Stomach smooth muscle (tissue), 2 donors: ENCODE measurements around the gene PPP3CB.
A peak's percentile ranks its signal among the peaks of the same experiment; 100 is the strongest.

ENCODE experiments used
- H3K27ac ChIP-seq: one replicate; pipeline ENCODE4 v1.7.0; 2013; ENCODE audit warnings: mild to moderate bottlenecking, low read length, inconsistent platforms
- H3K27me3 ChIP-seq, 2 donors: one replicate each; pipeline ENCODE4 v1.7.0; 2013; ENCODE audit warnings: low read length in 2 of 2; ENCODE audit not compliant: insufficient read depth in 2 of 2, control insufficient read depth in 1 of 2
- H3K36me3 ChIP-seq, 2 donors: one replicate each; pipeline ENCODE4 v1.7.0; 2013; ENCODE audit warnings: low read length in 2 of 2; ENCODE audit not compliant: control insufficient read depth in 2 of 2, insufficient read depth in 2 of 2
- H3K4me1 ChIP-seq: one replicate; pipeline ENCODE4 v1.7.0; 2013; ENCODE audit warnings: low read length; ENCODE audit not compliant: control insufficient read depth, insufficient read depth
- H3K4me3 ChIP-seq, 2 donors: one replicate each; pipeline ENCODE4 v1.7.0; 2013; ENCODE audit warnings: low read length in 2 of 2
- H3K9ac ChIP-seq, 2 donors: one replicate each; pipeline ENCODE4 v1.7.0; 2013; ENCODE audit warnings: low read length in 2 of 2, mild to moderate bottlenecking in 1 of 2
- H3K9me3 ChIP-seq, 2 donors: one replicate each; pipeline ENCODE4 v1.7.0; 2013; ENCODE audit warnings: low read length in 2 of 2; ENCODE audit not compliant: control insufficient read depth in 2 of 2
- donor health status: healthy.
- donor health status: Pancreatic carcinoma.

PPP3CB gene

GRCh38 chr10:73509695-73510094 lies 13.9 kb upstream of the PPP3CB start:
- H3K36me3 ChIP-seq: peaks cover 6 to 12% of the 10 kb centered on the region in 2 donors
- H3K27me3 ChIP-seq: no peaks in the 10 kb centered on the region
- H3K4me3 ChIP-seq: no peak overlapping the region
- no peak overlapping the region for H3K27ac ChIP-seq
- no peaks in the 10 kb centered on the region for H3K4me1 ChIP-seq
- no peaks in the 10 kb centered on the region for H3K9me3 ChIP-seq
- no peak overlapping the region for H3K9ac ChIP-seq

DNA sequence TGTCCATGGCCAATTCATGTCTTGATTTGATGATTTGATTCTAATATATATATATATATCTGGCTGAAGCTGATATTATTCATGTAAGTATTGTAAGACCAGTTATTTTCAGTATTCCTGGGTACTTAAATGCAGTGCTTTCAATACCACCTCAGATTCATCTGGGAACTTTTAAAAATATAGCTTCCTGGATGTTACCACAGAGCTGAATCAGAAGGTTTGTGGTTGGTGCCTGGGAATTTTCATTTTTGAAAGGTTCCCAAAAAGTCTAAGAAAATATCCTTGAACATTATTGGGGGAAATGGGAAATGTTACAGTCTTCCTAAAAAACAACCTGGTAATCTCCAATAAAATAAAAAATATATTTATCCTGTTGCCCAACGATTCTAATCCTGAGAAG lies 10.7 kb upstream of the PPP3CB start:
- Histone ChIP-seq H3K9ac (no peak overlapping the region), H3K4me3 (no peak overlapping the region), H3K36me3 (peaks cover 14 to 18% of the 10 kb centered on the region in 2 donors)

DNA sequence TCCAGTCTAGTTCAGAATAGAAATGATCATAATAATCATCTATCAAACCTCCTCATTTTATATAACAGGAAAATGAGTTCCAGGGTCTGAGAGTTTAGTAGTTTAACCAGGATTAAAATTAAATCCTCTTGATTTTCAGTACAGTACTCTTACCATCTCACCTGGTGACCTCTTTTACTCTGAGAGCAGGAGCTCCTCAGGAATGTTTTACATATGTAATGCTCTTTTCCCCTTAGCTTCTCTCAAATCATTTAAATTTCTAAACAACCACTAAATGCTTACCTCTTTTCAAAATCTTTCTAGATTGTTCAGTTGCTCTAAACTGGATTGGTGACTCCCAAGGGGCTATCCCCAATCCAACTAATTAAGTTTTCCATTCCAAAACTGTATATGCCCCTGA lies 10.2 kb upstream of the PPP3CB start:
- Histone ChIP-seq H3K36me3 (peaks cover 14 to 19% of the 10 kb centered on the region in 2 donors), H3K27me3 (no peaks in the 10 kb centered on the region), H3K9ac (no peak overlapping the region), H3K27ac (no peak overlapping the region), H3K4me1 (no peaks in the 10 kb centered on the region), H3K9me3 (no peaks in the 10 kb centered on the region), H3K4me3 (no peak overlapping the region)

More for the DNA sequence above, 10.7 kb upstream of the PPP3CB start:
- no peaks in the 10 kb centered on the region for H3K27me3 ChIP-seq
- no peaks in the 10 kb centered on the region for H3K4me1 ChIP-seq
- H3K9me3 ChIP-seq: no peaks in the 10 kb centered on the region
- no peak overlapping the region for H3K27ac ChIP-seq

DNA sequence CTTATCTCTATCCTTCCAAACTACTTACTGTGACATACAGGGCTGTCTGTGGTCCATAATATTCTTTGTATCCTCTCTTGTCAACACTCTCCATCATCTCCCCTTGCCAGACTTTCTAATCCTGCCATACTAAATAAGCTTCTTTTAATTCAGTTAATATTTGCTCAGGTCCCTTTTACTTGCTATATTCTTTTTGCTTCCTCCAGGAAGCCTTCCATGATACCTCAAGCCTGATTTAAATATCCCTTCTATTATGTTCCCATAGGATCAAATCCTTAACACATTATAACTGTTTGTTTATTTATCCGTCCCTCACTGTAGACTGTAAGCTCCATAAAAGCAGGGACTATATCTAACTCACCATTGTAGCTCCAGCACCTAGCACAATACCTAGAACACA lies 7.2 kb upstream of the PPP3CB start:
- peaks cover 29 to 31% of the 10 kb centered on the region in 2 donors for H3K36me3 ChIP-seq
- H3K9me3 ChIP-seq: no peaks in the 10 kb centered on the region
- no peak overlapping the region for H3K4me3 ChIP-seq
- H3K27ac ChIP-seq: no peak overlapping the region
- H3K27me3 ChIP-seq: no peaks in the 10 kb centered on the region
- H3K9ac ChIP-seq: no peak overlapping the region
- no peaks in the 10 kb centered on the region for H3K4me1 ChIP-seq

DNA sequence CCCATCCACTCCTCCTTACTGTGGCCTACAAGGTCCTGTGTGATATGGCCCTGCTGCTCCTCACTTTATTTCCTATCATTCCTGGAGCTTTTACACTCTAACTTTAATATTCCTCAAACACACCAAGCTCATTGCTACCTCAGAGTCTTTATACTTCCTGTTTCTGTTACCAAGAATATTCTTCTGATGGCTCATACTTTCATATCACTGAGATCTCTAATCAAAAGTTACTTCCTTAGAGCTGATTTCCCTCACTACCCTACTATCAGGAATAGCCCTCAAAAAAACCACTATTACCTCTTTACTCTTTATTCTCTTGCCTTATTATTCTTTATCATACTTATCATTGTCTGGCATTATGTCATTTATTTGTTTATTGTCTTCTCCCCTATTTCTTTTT lies 5.8 kb upstream of the PPP3CB start:
- Histone ChIP-seq H3K36me3 (peaks cover 31 to 33% of the 10 kb centered on the region in 2 donors), H3K27ac (no peak overlapping the region)

DNA sequence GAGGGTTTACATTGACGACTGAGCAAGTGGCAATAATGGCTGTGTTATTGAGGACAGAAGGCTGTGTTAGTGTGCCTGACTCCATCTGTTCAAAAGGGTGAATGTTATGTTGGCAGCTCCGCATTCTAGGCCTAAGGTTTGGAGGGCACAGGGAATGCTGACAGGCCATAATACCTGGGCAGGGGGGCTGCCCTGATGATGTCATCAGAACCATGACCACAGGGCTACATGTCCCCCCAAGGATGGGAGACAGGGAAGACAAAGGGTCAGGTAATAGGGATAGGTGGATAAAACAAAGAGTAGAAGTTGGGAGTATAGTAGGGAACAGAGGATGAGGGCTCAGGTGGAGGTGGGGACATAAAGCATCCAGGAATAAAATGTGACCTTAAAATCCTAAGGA lies 1.8 kb upstream of the PPP3CB start:
- peaks cover 3% of the 10 kb centered on the region for H3K4me1 ChIP-seq
- H3K27me3 ChIP-seq: no peaks in the 10 kb centered on the region
- H3K9ac ChIP-seq: no peak overlapping the region
- H3K27ac ChIP-seq: no peak overlapping the region
- H3K9me3 ChIP-seq: no peaks in the 10 kb centered on the region
- H3K36me3 ChIP-seq: peaks cover 14 to 19% of the 10 kb centered on the region in 2 donors
- H3K4me3 ChIP-seq: no peak overlapping the region

More for the DNA sequence above, 5.8 kb upstream of the PPP3CB start:
- Histone ChIP-seq H3K27me3 (no peaks in the 10 kb centered on the region), H3K9ac (no peak overlapping the region), H3K4me3 (no peak overlapping the region), H3K4me1 (no peaks in the 10 kb centered on the region), H3K9me3 (no peaks in the 10 kb centered on the region)

DNA sequence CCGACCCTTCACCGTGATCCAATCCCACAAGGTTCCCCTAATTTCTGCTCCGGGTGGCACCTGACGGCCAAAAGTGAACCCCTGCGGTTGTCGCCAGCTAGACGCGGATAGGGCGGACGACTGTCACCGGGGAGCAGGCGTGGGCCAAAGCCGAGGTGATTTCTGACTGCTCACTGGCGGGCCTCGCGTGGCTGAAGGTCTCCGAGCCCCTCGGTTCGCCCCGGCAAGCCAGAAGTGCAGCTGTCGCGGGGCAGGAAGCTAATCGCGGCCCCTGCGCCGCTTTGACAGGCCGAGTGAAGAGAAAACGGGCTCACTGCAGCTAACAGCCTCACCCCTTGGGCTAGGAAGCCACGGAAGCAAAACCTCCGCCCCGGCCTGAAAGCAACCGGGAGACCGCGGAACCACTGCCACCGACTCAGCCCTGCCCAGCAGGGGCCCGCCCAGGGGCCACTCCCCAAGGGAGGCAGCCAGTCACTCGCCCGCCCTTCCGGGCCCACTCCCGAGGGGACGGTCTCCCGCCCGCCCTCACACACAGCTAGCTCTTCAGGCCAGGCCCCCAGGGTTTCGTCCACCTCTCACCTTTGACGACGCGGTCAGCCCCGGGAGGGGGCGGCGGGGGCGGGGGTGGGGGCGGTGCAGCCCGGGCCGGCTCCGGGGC lies 469 bp downstream of the PPP3CB start:
- Histone ChIP-seq H3K9me3 (no peaks in the 10 kb centered on the region), H3K27me3 (no peaks in the 10 kb centered on the region), H3K4me1 (peaks cover 3% of the 10 kb centered on the region), H3K4me3 (peak overlapping the region; percentile 93 to 96), H3K9ac (peak overlapping the region; percentile 93 to 95), H3K27ac (peak overlapping the region; percentile 88), H3K36me3 (peaks cover 6 to 17% of the 10 kb centered on the region in 2 donors)

GRCh38 chr10:73494877-73495225 lies 973 bp downstream of the PPP3CB start:
- peaks cover 2 to 12% of the 10 kb centered on the region in 2 donors for H3K36me3 ChIP-seq
- peaks cover 3% of the 10 kb centered on the region for H3K4me1 ChIP-seq
- peak overlapping the region; percentile 93 to 95 for H3K9ac ChIP-seq
- peak overlapping the region; percentile 93 to 96 for H3K4me3 ChIP-seq
- H3K9me3 ChIP-seq: no peaks in the 10 kb centered on the region
- no peaks in the 10 kb centered on the region for H3K27me3 ChIP-seq
- H3K27ac ChIP-seq: peak overlapping the region; percentile 88

GRCh38 chr10:73494213-73494612 lies 1.6 kb downstream of the PPP3CB start:
- no peaks in the 10 kb centered on the region for H3K9me3 ChIP-seq
- peaks cover 0 to 5% of the 10 kb centered on the region in 2 donors for H3K36me3 ChIP-seq
- H3K9ac ChIP-seq: no peak overlapping the region
- peak overlapping the region in 1 of 2 donors; percentile 47 for H3K4me3 ChIP-seq
- peaks cover 3% of the 10 kb centered on the region for H3K4me1 ChIP-seq
- no peaks in the 10 kb centered on the region for H3K27me3 ChIP-seq
- no peak overlapping the region for H3K27ac ChIP-seq

- Histone ChIP-seq H3K36me3 (peaks cover 0 to 3% of the 10 kb centered on the region in 2 donors), H3K27me3 (no peaks in the 10 kb centered on the region), H3K4me3 (peak overlapping the region in 1 of 2 donors; percentile 47), H3K4me1 (peaks cover 3% of the 10 kb centered on the region), H3K27ac (no peak overlapping the region), H3K9ac (no peak overlapping the region), H3K9me3 (no peaks in the 10 kb centered on the region)
These were observed 2.0 kb downstream of the PPP3CB start for GRCh38 chr10:73493781-73494180.

DNA sequence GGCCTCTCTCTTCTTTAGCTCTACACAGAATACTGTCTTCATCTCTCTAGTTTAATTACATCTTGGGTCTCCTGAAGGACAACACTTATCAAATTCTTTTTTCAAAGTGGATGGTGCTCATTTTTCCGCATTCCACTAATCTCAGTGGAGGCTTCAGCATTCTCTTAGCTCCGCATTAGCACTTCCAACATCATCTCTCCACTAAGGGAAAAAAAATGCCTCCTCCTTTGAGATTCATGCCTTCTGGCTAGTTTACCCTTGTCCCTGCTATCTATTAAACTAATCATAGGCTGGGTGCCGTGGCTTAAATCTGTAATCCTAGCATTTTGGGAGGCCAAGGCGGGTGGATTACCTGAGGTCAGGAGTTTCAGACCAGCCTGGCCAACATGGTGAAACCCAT lies 9.2 kb downstream of the PPP3CB start:
- H3K27me3 ChIP-seq: no peaks in the 10 kb centered on the region
- no peak overlapping the region for H3K4me3 ChIP-seq
- no peaks in the 10 kb centered on the region for H3K4me1 ChIP-seq
- no peak overlapping the region for H3K27ac ChIP-seq
- H3K36me3 ChIP-seq: peaks cover 4 to 5% of the 10 kb centered on the region in 2 donors
- H3K9ac ChIP-seq: no peak overlapping the region
- no peaks in the 10 kb centered on the region for H3K9me3 ChIP-seq
